Measurements from ENCODE around the gene FN1. TPM values are rescaled to one million over a fixed set of nuclear protein-coding genes. Genes with fewer than 3 reads are reported as not detected.

FN1 gene
- total RNA-seq, 3 donors from 2014 or later (not counting 1 experiment from before 2014, with no cell fraction given), result 0.30 TPM; not detected in 2

DNA sequence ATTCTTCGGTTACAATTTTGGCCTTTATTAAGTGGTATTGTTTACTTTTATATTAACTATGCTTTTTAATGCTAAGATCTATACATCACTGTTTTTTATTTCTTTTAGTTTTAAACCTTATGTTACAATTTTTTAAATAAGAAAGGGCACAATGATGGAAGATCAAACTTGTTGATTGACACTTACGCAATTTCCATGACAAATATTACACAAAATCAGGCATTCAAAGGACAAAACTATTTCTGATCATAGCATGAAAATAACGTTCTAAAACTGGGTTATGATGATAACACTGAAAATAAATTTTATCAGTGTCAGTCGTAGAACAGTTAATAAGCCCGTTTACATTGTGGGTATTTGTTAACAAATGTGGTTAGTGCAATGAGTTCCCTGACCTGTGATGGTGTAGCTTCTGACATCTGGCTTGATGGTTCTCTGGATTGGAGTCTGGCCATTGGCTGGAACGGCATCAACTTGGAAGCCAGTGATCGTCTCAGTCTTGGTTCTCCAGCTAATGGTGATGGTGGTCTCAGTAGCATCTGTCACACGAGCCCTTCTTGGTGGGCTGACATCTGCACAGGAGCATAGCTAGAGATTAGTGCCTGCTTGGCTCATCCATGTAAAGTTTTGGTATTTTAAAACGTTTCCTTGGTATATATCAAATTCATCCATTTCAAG, 59.6 kb downstream of the FN1 start:
- H3K27ac ChIP-seq (ENCODE audit: low read length), result no peak overlapping the region
- H3K9me3 ChIP-seq (ENCODE audit: control insufficient read depth, insufficient read depth, low read length), result no peaks in the 10 kb centered on the region
- no peaks in the 10 kb centered on the region for H3K4me1 ChIP-seq (ENCODE audit: control insufficient read depth, insufficient read depth, low read length)
- H3K27ac Mint-ChIP-seq, result no peak overlapping the region
- ATAC-seq (no peak), DNase-seq (no peak)
- H3K27me3 ChIP-seq (ENCODE audit: control insufficient read depth, insufficient read depth, low read length), result no peaks in the 10 kb centered on the region
- no peak overlapping the region for H3K4me3 ChIP-seq (ENCODE audit: low read length)
- H3K9me3 Mint-ChIP-seq, result no peaks in the 10 kb centered on the region
- TF ChIP-seq, protein P1, sequence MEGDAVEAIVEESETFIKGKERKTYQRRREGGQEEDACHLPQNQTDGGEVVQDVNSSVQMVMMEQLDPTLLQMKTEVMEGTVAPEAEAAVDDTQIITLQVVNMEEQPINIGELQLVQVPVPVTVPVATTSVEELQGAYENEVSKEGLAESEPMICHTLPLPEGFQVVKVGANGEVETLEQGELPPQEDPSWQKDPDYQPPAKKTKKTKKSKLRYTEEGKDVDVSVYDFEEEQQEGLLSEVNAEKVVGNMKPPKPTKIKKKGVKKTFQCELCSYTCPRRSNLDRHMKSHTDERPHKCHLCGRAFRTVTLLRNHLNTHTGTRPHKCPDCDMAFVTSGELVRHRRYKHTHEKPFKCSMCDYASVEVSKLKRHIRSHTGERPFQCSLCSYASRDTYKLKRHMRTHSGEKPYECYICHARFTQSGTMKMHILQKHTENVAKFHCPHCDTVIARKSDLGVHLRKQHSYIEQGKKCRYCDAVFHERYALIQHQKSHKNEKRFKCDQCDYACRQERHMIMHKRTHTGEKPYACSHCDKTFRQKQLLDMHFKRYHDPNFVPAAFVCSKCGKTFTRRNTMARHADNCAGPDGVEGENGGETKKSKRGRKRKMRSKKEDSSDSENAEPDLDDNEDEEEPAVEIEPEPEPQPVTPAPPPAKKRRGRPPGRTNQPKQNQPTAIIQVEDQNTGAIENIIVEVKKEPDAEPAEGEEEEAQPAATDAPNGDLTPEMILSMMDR (IDR thresholded peaks at IDR 0.05), result no peak
- no peaks in the 10 kb centered on the region for H3K36me3 ChIP-seq (ENCODE audit: control insufficient read depth, insufficient read depth, low read length)
- intact Hi-C loops (cut with micrococcal nuclease), result no loop called here
- no peak overlapping the region for H3K4me3 Mint-ChIP-seq
- H3K4me1 Mint-ChIP-seq, result no peaks in the 10 kb centered on the region
- 83% methylated on average over 6 of the region's 9 CpGs for WGBS (ENCODE audit: insufficient coverage)
- H3K27me3 Mint-ChIP-seq (ENCODE audit: low read depth in 2 of 2), result no peaks in the 10 kb centered on the region
- H3K36me3 Mint-ChIP-seq, result no peaks in the 10 kb centered on the region

DNA sequence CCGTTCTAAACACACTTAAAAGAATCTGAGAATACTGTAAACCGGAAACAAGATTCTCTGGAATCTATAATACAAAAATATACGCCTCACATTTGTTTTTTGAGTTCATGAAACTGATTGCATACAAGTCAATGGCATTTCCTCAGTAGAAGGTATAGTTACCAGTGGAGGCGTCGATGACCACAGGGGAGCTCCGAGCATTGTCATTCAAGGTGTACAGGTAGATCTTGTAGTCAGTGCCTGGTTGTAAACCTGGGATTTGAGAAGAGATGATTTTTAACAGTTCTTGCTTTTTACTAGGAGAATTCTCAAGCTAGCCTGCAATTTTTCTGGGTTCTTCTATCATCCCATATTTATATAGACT, 60.4 kb downstream of the FN1 start:
- DNase-seq (no peak), ATAC-seq (no peak)
- no peaks in the 10 kb centered on the region for H3K9me3 ChIP-seq (ENCODE audit: control insufficient read depth, insufficient read depth, low read length)
- Mint-ChIP-seq H3K4me3 (no peak overlapping the region), H3K9me3 (no peaks in the 10 kb centered on the region), H3K27me3 (ENCODE audit: low read depth in 2 of 2) (no peaks in the 10 kb centered on the region), H3K27ac (no peak overlapping the region), H3K36me3 (no peaks in the 10 kb centered on the region), H3K4me1 (no peaks in the 10 kb centered on the region)
- no peak overlapping the region for H3K4me3 ChIP-seq (ENCODE audit: low read length)
- no peak overlapping the region for H3K27ac ChIP-seq (ENCODE audit: low read length)
- intact Hi-C loops (cut with micrococcal nuclease), result no loop called here
- WGBS (ENCODE audit: insufficient coverage), result 97% methylated on average over 6 of the region's 6 CpGs
- no peaks in the 10 kb centered on the region for H3K27me3 ChIP-seq (ENCODE audit: control insufficient read depth, insufficient read depth, low read length)
- TF ChIP-seq, protein P1 (IDR thresholded peaks at IDR 0.05), result no peak
- no peaks in the 10 kb centered on the region for H3K4me1 ChIP-seq (ENCODE audit: control insufficient read depth, insufficient read depth, low read length)
- H3K36me3 ChIP-seq (ENCODE audit: control insufficient read depth, insufficient read depth, low read length), result no peaks in the 10 kb centered on the region

DNA sequence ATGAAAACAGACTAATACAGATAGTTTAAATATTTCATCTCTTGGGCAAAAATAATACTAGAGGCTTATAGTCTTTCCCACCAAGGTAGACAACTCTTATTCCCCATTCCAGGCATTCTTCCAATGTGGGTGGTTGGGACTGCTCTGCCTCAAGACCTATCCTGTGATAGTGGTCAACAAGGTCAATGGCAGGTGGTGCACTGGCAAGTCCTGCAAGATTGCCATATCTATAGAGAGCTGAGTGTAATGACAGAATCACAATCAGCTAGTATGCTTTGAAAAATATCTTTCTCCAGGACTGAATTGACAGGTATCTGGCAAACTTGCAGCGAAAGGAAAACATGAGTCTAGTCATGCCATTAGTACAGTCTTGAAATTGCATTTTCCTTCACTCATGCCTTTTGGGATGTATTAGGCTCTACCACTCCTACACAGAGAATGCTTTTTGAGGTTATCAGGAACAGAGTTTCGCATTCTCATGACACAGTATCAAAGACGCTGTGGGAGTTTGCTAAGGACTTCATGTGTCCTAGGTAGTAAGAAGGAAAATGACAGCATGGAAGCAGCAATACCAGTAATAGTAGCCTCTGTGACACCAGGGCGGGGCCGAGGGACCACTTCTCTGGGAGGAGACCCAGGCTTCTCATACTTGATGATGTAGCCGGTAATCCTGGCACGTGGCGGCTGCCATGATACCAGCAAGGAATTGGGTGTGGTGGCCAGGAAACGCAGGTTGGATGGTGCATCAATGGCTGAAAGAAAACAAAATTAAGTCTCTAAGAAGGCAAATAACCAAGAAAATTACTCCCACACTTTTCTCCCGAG, 61.0 kb downstream of the FN1 start:
- Histone ChIP-seq H3K27me3 (ENCODE audit: control insufficient read depth, insufficient read depth, low read length) (no peaks in the 10 kb centered on the region), H3K9me3 (ENCODE audit: control insufficient read depth, insufficient read depth, low read length) (no peaks in the 10 kb centered on the region), H3K36me3 (ENCODE audit: control insufficient read depth, insufficient read depth, low read length) (no peaks in the 10 kb centered on the region), H3K4me3 (ENCODE audit: low read length) (no peak overlapping the region), H3K27ac (ENCODE audit: low read length) (no peak overlapping the region), H3K4me1 (ENCODE audit: control insufficient read depth, insufficient read depth, low read length) (no peaks in the 10 kb centered on the region)
- TF ChIP-seq, protein P1 (IDR thresholded peaks at IDR 0.05), result no peak
- no peaks in the 10 kb centered on the region for H3K4me1 Mint-ChIP-seq
- no peak overlapping the region for H3K4me3 Mint-ChIP-seq
- no peaks in the 10 kb centered on the region for H3K9me3 Mint-ChIP-seq
- no peak overlapping the region for H3K27ac Mint-ChIP-seq
- intact Hi-C loops (cut with micrococcal nuclease), result no loop called here
- H3K27me3 Mint-ChIP-seq (ENCODE audit: low read depth in 2 of 2), result no peaks in the 10 kb centered on the region
- no peaks in the 10 kb centered on the region for H3K36me3 Mint-ChIP-seq
- 95% methylated on average over 10 of the region's 10 CpGs for WGBS (ENCODE audit: insufficient coverage)
- no peak for DNase-seq
- ATAC-seq, result no peak
